ENCODE data around the gene ECM1. TPM values are rescaled to one million over a fixed set of nuclear protein-coding genes. Genes with fewer than 3 reads are reported as not detected.
A peak's percentile ranks its signal among the peaks of the same experiment; 100 is the strongest.

ECM1 gene
- total RNA-seq, 1 donor = 30.0 TPM

- Histone ChIP-seq H2AFZ (ENCODE audit: low read length) (no peak overlapping the region), H4K20me1 (ENCODE audit: insufficient read depth, low read length) (no peaks in the 10 kb centered on the region), H3K79me2 (ENCODE audit: insufficient read depth, low read length) (peaks cover 17% of the 10 kb centered on the region), H3K4me3 (ENCODE audit: insufficient read depth, low read length) (no peak overlapping the region), H3K27ac (ENCODE audit: low read depth, low read length) (no peak overlapping the region), H3K36me3 (ENCODE audit: insufficient read depth, low read length) (peaks cover 33% of the 10 kb centered on the region), H3K9me3 (ENCODE audit: low read depth, low read length) (no peaks in the 10 kb centered on the region), H3K4me2 (ENCODE audit: insufficient read depth, low read length) (no peak overlapping the region), H3K27me3 (ENCODE audit: insufficient read depth, low read length) (no peaks in the 10 kb centered on the region), H3K4me1 (ENCODE audit: insufficient read depth, low read length) (peaks cover 25% of the 10 kb centered on the region)
- DNase-seq (ENCODE audit: insufficient read length, low spot score, missing footprints) = peak; percentile 15
- no peak for TF ChIP-seq CTCF (IDR thresholded peaks at IDR 0.05; ENCODE audit: extremely low read depth, low read depth, low read length)
Measured at GRCh38 chr1:150511551-150511950, 3.6 kb downstream of the ECM1 start.

- no peak overlapping the region for H2AFZ ChIP-seq (ENCODE audit: low read length)
- no peak overlapping the region for H3K4me3 ChIP-seq (ENCODE audit: insufficient read depth, low read length)
- TF ChIP-seq CTCF (IDR thresholded peaks at IDR 0.05; ENCODE audit: extremely low read depth, low read depth, low read length) = no peak
- no peak overlapping the region for H3K27ac ChIP-seq (ENCODE audit: low read depth, low read length)
- H3K36me3 ChIP-seq (ENCODE audit: insufficient read depth, low read length) = peaks cover 28% of the 10 kb centered on the region
- H3K9me3 ChIP-seq (ENCODE audit: low read depth, low read length) = no peaks in the 10 kb centered on the region
- peaks cover 28% of the 10 kb centered on the region for H3K4me1 ChIP-seq (ENCODE audit: insufficient read depth, low read length)
- no peaks in the 10 kb centered on the region for H4K20me1 ChIP-seq (ENCODE audit: insufficient read depth, low read length)
- H3K27me3 ChIP-seq (ENCODE audit: insufficient read depth, low read length) = no peaks in the 10 kb centered on the region
- H3K4me2 ChIP-seq (ENCODE audit: insufficient read depth, low read length) = no peak overlapping the region
- peaks cover 17% of the 10 kb centered on the region for H3K79me2 ChIP-seq (ENCODE audit: insufficient read depth, low read length)
- DNase-seq (ENCODE audit: insufficient read length, low spot score, missing footprints) = no peak
Measured at GRCh38 chr1:150511985-150512660, 4.2 kb downstream of the ECM1 start.

- H4K20me1 ChIP-seq (ENCODE audit: insufficient read depth, low read length) = no peaks in the 10 kb centered on the region
- DNase-seq (ENCODE audit: insufficient read length, low spot score, missing footprints) = peak; percentile 32
- peaks cover 17% of the 10 kb centered on the region for H3K79me2 ChIP-seq (ENCODE audit: insufficient read depth, low read length)
- H3K4me2 ChIP-seq (ENCODE audit: insufficient read depth, low read length) = no peak overlapping the region
- H3K27me3 ChIP-seq (ENCODE audit: insufficient read depth, low read length) = no peaks in the 10 kb centered on the region
- no peak overlapping the region for H3K4me3 ChIP-seq (ENCODE audit: insufficient read depth, low read length)
- no peak overlapping the region for H2AFZ ChIP-seq (ENCODE audit: low read length)
- peaks cover 28% of the 10 kb centered on the region for H3K36me3 ChIP-seq (ENCODE audit: insufficient read depth, low read length)
- H3K27ac ChIP-seq (ENCODE audit: low read depth, low read length) = no peak overlapping the region
- TF ChIP-seq CTCF (IDR thresholded peaks at IDR 0.05; ENCODE audit: extremely low read depth, low read depth, low read length) = no peak
- H3K9me3 ChIP-seq (ENCODE audit: low read depth, low read length) = no peaks in the 10 kb centered on the region
- peaks cover 24% of the 10 kb centered on the region for H3K4me1 ChIP-seq (ENCODE audit: insufficient read depth, low read length)
Measured at GRCh38 chr1:150512846-150513245, 4.9 kb downstream of the ECM1 start.

- H3K27me3 ChIP-seq (ENCODE audit: insufficient read depth, low read length) = no peaks in the 10 kb centered on the region
- peaks cover 19% of the 10 kb centered on the region for H3K4me1 ChIP-seq (ENCODE audit: insufficient read depth, low read length)
- no peak overlapping the region for H3K4me3 ChIP-seq (ENCODE audit: insufficient read depth, low read length)
- H3K9me3 ChIP-seq (ENCODE audit: low read depth, low read length) = no peaks in the 10 kb centered on the region
- no peak overlapping the region for H2AFZ ChIP-seq (ENCODE audit: low read length)
- peaks cover 13% of the 10 kb centered on the region for H3K79me2 ChIP-seq (ENCODE audit: insufficient read depth, low read length)
- DNase-seq (ENCODE audit: insufficient read length, low spot score, missing footprints) = peak; percentile 58
- H3K36me3 ChIP-seq (ENCODE audit: insufficient read depth, low read length) = peaks cover 28% of the 10 kb centered on the region
- no peak overlapping the region for H3K4me2 ChIP-seq (ENCODE audit: insufficient read depth, low read length)
- H4K20me1 ChIP-seq (ENCODE audit: insufficient read depth, low read length) = no peaks in the 10 kb centered on the region
- no peak overlapping the region for H3K27ac ChIP-seq (ENCODE audit: low read depth, low read length)
- TF ChIP-seq CTCF (IDR thresholded peaks at IDR 0.05; ENCODE audit: extremely low read depth, low read depth, low read length) = no peak
Measured at GRCh38 chr1:150513351-150513791, 5.5 kb downstream of the ECM1 start.

Measured in osteoblast (primary cell).